ENCODE data around the gene PYGB.

PYGB gene

GRCh38 chr20:25283221-25283951 is 35.5 kb downstream of the PYGB start:
- no peak for DNase-seq

- DNase-seq: no peak
Observed at GRCh38 chr20:25284131-25284601, 36.3 kb downstream of the PYGB start.

DNA sequence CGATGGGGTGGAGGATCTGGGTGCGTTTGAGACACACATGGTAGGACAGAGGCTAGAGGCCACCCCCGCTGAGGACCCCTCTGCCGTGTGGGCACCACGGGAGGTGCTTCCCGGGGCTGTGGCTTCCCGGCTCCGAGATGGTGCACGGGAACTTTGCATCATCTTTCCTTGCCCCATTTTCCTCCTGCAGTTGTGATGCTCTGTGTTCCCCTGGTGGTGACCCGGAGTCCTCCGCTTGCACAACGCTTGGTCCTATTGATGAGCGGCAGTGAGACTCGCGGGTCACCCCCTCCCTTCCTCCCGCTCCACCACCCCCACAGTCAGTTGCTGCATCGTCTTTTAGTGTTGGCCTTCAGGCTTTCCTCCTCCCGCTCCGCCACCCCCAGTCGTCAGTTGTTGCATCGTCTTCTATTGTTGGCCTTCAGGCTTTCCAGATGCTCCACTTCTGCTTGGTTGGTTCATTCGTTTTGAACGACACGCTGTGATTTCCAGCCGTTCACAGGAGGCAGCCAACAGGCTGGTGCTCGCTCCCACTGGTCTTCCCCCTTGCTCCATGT is 37.3 kb downstream of the PYGB start:
- no peak for DNase-seq

DNA sequence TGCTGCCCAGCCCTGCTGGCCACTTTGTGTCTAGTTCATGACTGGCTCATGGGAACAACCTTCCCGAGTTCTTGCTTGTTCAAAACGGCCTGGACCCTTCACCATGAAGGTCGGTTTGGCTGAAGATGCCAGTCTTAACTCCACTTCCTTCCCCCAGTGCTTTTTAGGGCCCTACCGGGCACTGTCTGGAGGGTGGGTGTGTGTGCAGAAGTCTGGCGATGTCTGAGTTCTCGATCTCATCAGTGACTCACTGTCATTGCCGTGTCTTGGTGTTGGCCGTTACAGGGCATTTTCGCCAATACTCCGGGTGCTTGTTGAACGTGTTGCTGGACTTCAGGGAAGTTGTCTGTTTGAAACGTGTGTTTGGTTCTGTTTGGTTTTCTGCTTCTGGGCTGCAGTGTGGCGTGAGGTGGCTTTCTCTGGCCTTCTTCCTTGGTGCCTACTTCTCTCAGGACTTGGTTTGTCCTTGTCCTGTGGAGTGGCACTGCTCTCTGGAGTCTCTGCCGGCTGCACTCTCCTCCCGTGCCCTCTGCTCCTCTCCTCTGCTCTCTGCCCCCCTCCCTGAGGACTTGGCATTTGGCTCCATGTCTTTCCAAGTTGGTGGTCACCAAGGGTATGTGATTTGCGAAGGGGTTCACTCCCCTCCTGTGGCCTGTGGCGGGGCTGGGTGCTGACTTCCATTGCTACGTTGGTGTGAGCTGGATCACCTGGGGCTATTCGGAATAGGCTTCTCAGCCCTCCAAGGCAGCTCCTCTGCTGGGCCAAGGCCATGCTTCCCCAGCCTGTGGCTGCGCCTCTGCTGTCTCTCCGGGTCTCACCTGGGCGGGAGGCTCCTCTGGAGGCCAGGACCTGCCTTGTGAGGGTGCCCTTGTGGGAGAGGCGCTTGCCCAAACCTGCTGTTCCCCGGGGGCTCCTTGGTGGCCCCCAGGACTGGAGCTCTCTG is 38.2 kb downstream of the PYGB start:
- no peak for DNase-seq

DNA sequence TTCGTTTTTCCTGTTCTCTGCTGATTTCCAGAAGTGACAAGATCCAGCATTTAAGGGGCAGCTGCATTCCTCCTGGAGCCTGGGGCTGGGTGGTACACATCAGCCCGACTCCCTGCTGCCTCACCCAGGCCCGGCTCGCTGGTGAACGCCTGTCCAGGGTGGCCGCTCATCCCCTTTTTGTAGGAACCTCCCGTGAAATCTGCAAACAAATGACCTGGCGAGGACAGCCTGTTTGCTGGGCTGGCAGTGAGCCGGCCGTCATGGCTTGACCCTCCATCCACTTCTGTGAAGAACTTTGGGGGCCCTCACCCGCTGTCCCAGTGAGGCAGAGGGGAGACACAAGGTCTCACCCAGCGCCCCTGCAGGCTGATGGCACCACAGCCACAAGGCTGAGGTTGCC is 39.0 kb downstream of the PYGB start:
- DNase-seq: no peak

GRCh38 chr20:25287631-25288290 is 39.9 kb downstream of the PYGB start:
- no peak for DNase-seq

DNA sequence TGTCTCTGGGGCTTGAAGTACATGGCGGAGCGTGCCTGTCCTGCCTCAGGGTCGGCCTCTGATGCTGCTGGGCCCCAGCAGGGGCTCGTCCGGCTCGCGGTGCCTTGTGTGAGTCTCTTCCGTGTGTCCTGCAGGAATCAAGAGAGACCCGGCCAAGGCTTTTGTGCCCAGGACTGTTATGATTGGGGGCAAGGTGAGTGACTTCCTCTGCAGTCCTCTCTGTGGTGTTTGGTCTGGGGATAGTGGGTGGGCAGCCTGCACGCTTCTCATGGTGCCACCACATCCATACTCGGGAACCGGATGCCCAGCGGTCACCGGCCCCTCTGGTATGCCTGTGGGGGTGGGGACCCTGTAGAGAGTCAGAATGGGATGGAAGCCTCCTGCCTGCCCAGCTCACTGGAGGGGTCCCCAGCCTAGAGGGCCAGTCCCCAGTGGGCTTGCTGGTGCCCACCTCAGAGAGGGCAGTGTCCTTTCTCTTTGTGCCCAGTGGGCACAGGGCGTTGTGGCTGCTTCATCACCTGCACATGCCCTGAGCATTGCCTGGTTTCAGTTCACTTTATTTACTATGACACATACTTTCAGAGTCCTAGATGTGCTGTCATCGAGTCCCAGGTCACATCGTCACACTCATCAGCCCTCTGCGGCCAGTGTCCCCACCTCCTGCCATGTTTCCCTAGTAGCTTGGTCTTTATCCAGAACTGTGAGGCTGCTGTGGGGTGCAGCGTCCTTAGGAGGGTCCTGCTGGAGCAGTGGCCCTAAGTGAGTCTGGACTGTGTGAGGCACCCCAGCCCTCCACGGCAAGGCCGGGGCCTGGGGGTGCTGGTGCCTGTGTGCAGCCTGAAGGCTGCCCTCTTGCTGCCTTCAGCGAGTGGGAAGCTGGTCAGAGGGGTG is 40.7 kb downstream of the PYGB start:
- DNase-seq: no peak

- no peak for DNase-seq
Observed at GRCh38 chr20:25289886-25290597, 42.2 kb downstream of the PYGB start.

DNA sequence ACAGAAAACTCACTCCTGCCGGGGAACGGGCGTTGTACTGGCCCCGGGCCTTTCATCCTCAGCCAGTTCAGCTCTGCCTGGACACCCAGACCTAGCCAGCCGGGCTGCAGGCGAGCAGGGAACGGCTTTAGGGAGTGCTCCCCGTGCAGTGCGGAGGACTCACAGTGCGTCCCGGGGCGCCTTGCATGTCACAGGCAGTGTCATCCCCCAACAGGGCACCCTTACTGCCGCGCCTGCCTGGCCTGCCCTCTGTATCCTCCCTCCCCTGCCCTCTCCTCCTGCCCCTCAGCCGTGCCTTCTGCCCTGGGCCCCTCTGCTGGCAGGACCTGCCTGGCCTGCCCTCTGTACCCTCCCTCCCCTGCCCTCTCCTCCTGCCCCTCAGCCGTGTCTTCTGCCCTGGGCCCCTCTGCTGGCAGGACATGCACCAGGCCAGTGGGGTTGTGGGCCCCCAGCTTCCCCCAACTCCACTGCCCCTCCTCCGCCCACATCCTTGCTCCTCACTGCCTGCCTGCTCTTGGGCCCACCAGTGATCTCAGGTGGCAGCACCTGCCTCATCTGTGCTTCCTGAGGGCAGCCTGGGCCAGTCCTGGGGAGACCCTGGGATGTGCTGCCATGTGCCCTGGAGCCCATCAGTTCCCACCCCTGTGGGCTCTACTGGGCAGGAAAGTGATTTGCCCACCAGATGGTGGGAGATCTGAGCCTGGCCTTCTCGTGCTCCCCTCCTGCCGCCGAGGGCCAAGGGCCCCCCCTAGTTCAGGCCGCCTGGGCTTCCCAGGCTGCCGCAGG is 43.0 kb downstream of the PYGB start:
- no peak for DNase-seq

GRCh38 chr20:25291432-25292133 is 43.7 kb downstream of the PYGB start:
- DNase-seq: no peak

GRCh38 chr20:25292176-25292891 is 44.4 kb downstream of the PYGB start:
- DNase-seq: no peak

DNA sequence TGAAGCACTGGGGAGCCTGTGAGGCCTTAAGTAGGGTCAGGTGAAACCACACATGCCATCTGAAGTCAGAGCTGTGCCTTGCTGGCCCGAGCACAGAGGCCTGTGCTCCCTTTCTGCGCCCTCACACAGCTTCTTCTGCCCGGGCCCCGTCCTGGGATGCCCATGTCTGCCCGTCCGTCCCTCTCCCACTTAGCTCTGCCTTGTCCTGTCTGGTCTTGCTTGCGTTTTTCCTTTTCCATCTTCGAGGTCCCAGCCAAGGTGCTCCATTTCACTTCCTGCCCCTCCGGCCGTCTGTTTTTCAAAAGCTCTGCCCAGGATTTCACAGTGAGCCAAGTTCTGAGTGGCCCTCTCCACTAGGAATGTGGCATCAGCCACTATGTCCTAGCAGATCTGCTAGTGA is 45.6 kb downstream of the PYGB start:
- DNase-seq: no peak

DNA sequence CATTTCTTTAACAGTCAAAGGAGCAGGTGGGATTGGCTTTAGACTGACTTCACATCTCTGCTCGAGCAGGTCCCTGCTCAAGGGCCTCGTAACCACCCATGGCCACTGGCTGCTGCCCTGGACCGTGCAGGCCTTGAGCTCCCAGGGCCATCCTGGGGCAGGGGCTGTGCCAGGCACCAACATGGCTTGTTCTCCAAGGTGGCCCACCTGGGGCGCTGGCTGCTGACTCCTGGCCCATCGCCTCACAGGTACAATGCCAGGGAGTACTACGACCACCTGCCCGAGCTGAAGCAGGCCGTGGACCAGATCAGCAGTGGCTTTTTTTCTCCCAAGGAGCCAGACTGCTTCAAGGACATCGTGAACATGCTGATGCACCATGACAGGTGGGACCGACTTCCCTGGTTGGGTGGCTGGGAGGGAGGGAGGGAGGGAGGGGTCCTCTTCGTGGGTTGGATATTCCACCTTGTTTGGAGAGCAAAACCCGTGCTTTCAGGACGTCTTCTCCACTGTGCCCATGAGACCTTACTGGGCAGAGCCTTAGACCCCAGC is 46.1 kb downstream of the PYGB start:
- no peak for DNase-seq

GRCh38 chr20:25294459-25295385 is 46.8 kb downstream of the PYGB start:
- peak; percentile 50 to 70 for DNase-seq

DNA sequence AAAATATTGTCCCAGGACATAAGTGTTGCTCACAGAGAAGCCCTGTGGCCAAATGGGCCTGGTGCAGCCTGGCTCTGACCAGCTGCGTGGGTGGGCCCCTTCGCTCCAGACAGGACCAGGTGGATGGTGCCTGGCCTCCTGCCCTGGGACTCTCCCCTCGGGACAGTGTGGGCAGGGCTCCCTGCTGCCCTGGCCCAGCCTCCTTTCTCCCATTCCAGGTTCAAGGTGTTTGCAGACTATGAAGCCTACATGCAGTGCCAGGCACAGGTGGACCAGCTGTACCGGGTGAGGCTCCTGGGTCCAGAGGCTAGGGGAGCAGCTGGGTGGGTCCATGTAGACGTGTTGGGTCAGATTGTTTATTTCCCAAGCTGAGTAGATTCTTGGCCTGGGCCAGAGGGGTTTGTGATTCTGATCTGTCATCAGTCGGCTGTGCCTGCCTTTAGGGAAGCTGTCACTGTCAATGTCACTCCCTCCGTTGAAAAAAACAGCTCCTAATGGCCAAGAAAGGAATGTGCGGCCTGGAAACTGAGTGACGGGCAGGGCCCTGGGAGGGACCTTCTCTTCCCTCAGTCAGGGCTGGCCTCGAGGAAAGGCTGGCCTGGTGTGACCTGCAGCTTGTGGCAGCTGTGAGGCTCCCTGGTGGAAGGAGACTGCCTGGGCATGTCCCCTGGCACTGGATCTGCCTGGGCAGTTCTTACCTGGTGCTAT is 47.7 kb downstream of the PYGB start:
- DNase-seq: no peak
